Gastrocnemius medialis (tissue), 4 donors: ENCODE data around the gene KCNT1.

ENCODE experiments used
- CTCF ChIP-seq, 5 experiments: fragments of 450-650 bp in 3 of 5; fragments of 200-600 bp in 2 of 5; sonication (generic) in 2 of 5; IDR thresholded peaks in 4 of 5; conservative IDR thresholded peaks in 1 of 5; 1 replicate in 4 of 5; 2 replicates in 1 of 5; pipeline ENCODE4 v1.5.1; 2016 to 2019; ENCODE audit warnings: antibody characterized with exemption in 5 of 5, mild to moderate bottlenecking in 3 of 5, moderate library complexity in 3 of 5
- POLR2A ChIP-seq, 2 donors: fragments of 450-650 bp; IDR thresholded peaks; one replicate each; pipeline ENCODE4 v1.6.1; 2017; ENCODE audit warnings: antibody characterized with exemption in 2 of 2, mild to moderate bottlenecking in 2 of 2, moderate library complexity in 2 of 2

GRCh38 chr9:135822374-135822755 lies 120.4 kb downstream of the KCNT1 start:
- no peak for TF ChIP-seq CTCF (IDR thresholded peaks at IDR 0.05 in 4 of 5, conservative IDR thresholded peaks at IDR 0.05 in 1 of 5)
- no peak for TF ChIP-seq POLR2A (IDR thresholded peaks at IDR 0.05)
